Panc1 (cell line): Measurements from ENCODE around the gene TMEM239. TPM values are rescaled to one million over a fixed set of nuclear protein-coding genes. Genes with fewer than 3 reads are reported as not detected.

Source experiments
- ATAC-seq: fragments of 200-7000 bp; cut with Tn5 transposase; 2 replicates; pipeline ENCODE4 v1.9.1; 2020; ENCODE audit warnings: mild to moderate bottlenecking, moderate library complexity
- BruUV-seq: library from RNA; stranded (reverse); fragments of 400-500 nt; replicated peaks from 2 replicates; lab custom pipeline; 2021; lab: Mats Ljungman, UMichigan
- CTCF ChIA-PET: fragments of 300-600 bp; sonication (Branson Sonifier 250); formaldehyde crosslinking; loops from one replicate; lab custom pipeline; 2022; ENCODE audit warnings: antibody characterized with exemption; lab: Charles Lee
- POLR2A ChIA-PET: fragments of 300-600 bp; sonication (Branson Sonifier 250); formaldehyde crosslinking; loops from one replicate; lab custom pipeline; 2022; ENCODE audit warnings: antibody characterized with exemption; lab: Charles Lee
- DNase-seq: peaks from one replicate; pipeline ENCODE4 v3.0.0-alpha.2; 2010; ENCODE audit warnings: low read depth, low spot score
- H3K27ac ChIP-seq: 2 replicates; pipeline ENCODE4 v1.5.1; 2011; ENCODE audit warnings: mild to moderate bottlenecking, low read length, inconsistent platforms
- H3K27me3 ChIP-seq: fragments of 200-500 bp; sonication (Bioruptor generic); 2 replicates; pipeline ENCODE4 v1.6.0; 2014; ENCODE audit warnings: low read length, inconsistent platforms; ENCODE audit not compliant: control insufficient read depth, insufficient read depth
- H3K36me3 ChIP-seq: fragments of 200-500 bp; sonication (Bioruptor generic); 2 replicates; pipeline ENCODE4 v1.5.1; 2014; ENCODE audit warnings: inconsistent platforms, mild to moderate bottlenecking, low read length, moderate library complexity; ENCODE audit not compliant: control insufficient read depth, insufficient read depth
- H3K4me1 ChIP-seq: 2 replicates; pipeline ENCODE4 v1.5.1; 2011; ENCODE audit warnings: inconsistent platforms, mild to moderate bottlenecking, low read length, moderate library complexity; ENCODE audit not compliant: control insufficient read depth, insufficient read depth
- H3K4me3 ChIP-seq, 2 experiments: 2 replicates each; pipeline ENCODE4 v1.5.1; 2011 to 2012; ENCODE audit warnings: low read depth in 2 of 2, low read length in 2 of 2, mild to moderate bottlenecking in 2 of 2, inconsistent platforms in 1 of 2, moderate library complexity in 1 of 2
- H3K9me3 ChIP-seq: fragments of 200-500 bp; sonication (Bioruptor generic); 2 replicates; pipeline ENCODE4 v1.5.1; 2014; ENCODE audit warnings: low read depth, mild to moderate bottlenecking, inconsistent platforms, low read length, moderate library complexity; ENCODE audit not compliant: control insufficient read depth, insufficient read depth
- POLR2AphosphoS5 ChIP-seq: IDR thresholded peaks from 2 replicates; pipeline ENCODE4 v1.6.1; 2012; ENCODE audit warnings: mild to moderate bottlenecking, low read depth, low read length, moderate library complexity
- REST ChIP-seq, 2 experiments: IDR thresholded peaks; 2 replicates each; pipeline ENCODE4 v1.6.1; 2011 to 2012; ENCODE audit warnings: low read depth in 2 of 2, control low read depth in 1 of 2, low read length in 1 of 2, mild to moderate bottlenecking in 1 of 2, moderate library complexity in 1 of 2; ENCODE audit not compliant: insufficient read depth in 1 of 2
- SIN3A ChIP-seq: IDR thresholded peaks from 2 replicates; pipeline ENCODE4 v1.6.1; 2012; ENCODE audit warnings: low read depth, mild to moderate bottlenecking, low read length, moderate library complexity, borderline replicate concordance; ENCODE audit not compliant: insufficient read depth
- TCF7L2 ChIP-seq: IDR thresholded peaks from 2 replicates; pipeline ENCODE4 v1.6.1; 2011; ENCODE audit warnings: mild to moderate bottlenecking, low read depth, low read length, inconsistent platforms
- in situ Hi-C: cut with HindIII; loops from 2 replicates; pipeline ENCODE4 v1.10.0; 2016; ENCODE audit warnings: low sequenced_read_pairs, low pct_unique_long_range_greater_than_20kb
- intact Hi-C: fragments of 100-400 bp; cut with micrococcal nuclease; formaldehyde crosslinking; loops from one replicate; pipeline ENCODE4 v1.10.0; 2022; ENCODE audit not compliant: unreplicated experiment
- total RNA-seq: library from RNA; stranded (reverse); gene quantifications from one replicate; pipeline ENCODE4 v1.2.1, GENCODE V29; 2021; ENCODE audit not compliant: unreplicated experiment
- TF ChIP-seq, protein P1 (sequence below): fragments of 450-650 bp; IDR thresholded peaks from 2 replicates; pipeline ENCODE4 v1.5.1; 2017; ENCODE audit warnings: mild to moderate bottlenecking

The TMEM239 gene
- total RNA-seq, 1 experiment from 2014 or later, result not detected

DNA sequence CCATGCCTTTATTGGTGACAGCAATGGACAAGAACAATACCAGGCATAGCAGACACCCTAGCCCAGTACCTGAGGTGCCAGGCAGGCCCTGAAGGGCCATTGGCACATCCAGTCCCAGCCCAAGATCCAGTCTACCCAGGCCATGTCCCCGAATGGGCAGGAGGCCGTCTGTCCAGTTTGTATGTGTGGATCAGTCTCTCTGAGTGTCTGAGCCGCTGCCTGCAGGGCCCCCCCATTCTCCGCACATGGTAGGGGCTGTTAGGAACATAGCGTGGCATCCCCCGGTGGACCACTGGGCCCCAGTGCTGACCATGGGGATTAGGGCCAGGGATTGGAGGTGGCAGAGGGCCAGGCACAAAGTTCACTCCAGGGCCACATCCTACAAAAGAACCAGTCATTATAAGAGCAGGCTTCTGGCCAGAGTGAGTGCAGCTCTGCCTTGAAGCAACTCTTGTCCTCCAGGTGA is 19.2 kb downstream of the TMEM239 start:
- CTCF ChIA-PET, result no interaction called here

GRCh38 chr20:2836035-2836434 is 19.9 kb downstream of the TMEM239 start:
- TF ChIP-seq TCF7L2 (no peak), POLR2AphosphoS5 (0 out of 2 replicates have a peak, but pooled peaks have one; percentile 18)
- DNase-seq (no peak), ATAC-seq (no peak)
- no peak overlapping the region for H3K27ac ChIP-seq
- H3K9me3 ChIP-seq, result no peaks in the 10 kb centered on the region
- no TSS peak for BruUV-seq
- in situ Hi-C loops (no loop called here), intact Hi-C loops (no loop called here)
- H3K27me3 ChIP-seq, result no peaks in the 10 kb centered on the region
- no peak overlapping the region for H3K4me3 ChIP-seq
- no peaks in the 10 kb centered on the region for H3K4me1 ChIP-seq
- ChIA-PET CTCF (no interaction called here), POLR2A (no interaction called here)
- no peaks in the 10 kb centered on the region for H3K36me3 ChIP-seq

More for the DNA sequence above, 19.2 kb downstream of the TMEM239 start:
- Histone ChIP-seq H3K9me3 (no peaks in the 10 kb centered on the region), H3K4me1 (no peaks in the 10 kb centered on the region), H3K4me3 (no peak overlapping the region), H3K27ac (no peak overlapping the region), H3K36me3 (no peaks in the 10 kb centered on the region), H3K27me3 (no peaks in the 10 kb centered on the region)
- TF ChIP-seq TCF7L2, result no peak
- TF ChIP-seq POLR2AphosphoS5, result no peak
- TF ChIP-seq, protein P1, sequence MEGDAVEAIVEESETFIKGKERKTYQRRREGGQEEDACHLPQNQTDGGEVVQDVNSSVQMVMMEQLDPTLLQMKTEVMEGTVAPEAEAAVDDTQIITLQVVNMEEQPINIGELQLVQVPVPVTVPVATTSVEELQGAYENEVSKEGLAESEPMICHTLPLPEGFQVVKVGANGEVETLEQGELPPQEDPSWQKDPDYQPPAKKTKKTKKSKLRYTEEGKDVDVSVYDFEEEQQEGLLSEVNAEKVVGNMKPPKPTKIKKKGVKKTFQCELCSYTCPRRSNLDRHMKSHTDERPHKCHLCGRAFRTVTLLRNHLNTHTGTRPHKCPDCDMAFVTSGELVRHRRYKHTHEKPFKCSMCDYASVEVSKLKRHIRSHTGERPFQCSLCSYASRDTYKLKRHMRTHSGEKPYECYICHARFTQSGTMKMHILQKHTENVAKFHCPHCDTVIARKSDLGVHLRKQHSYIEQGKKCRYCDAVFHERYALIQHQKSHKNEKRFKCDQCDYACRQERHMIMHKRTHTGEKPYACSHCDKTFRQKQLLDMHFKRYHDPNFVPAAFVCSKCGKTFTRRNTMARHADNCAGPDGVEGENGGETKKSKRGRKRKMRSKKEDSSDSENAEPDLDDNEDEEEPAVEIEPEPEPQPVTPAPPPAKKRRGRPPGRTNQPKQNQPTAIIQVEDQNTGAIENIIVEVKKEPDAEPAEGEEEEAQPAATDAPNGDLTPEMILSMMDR, result no peak
- TF ChIP-seq SIN3A, result no peak
- TF ChIP-seq REST (IDR thresholded peaks at IDR 0.05; ENCODE audit: insufficient read depth in 1 of 2, low read depth in 2 of 2, low read length in 1 of 2), result no peak
- no TSS peak for BruUV-seq
- DNase-seq, result no peak
- intact Hi-C loops, result no loop called here
- ATAC-seq, result no peak
- in situ Hi-C loops, result no loop called here
- POLR2A ChIA-PET, result no interaction called here

- DNase-seq (no peak), ATAC-seq (no peak)
- ChIA-PET POLR2A (no interaction called here), CTCF (no interaction called here)
- Histone ChIP-seq H3K4me3 (no peak overlapping the region), H3K9me3 (no peaks in the 10 kb centered on the region), H3K27me3 (no peaks in the 10 kb centered on the region), H3K27ac (no peak overlapping the region), H3K36me3 (no peaks in the 10 kb centered on the region), H3K4me1 (no peaks in the 10 kb centered on the region)
- TF ChIP-seq SIN3A (no peak), TCF7L2 (no peak), POLR2AphosphoS5 (no peak), REST (IDR thresholded peaks at IDR 0.05; ENCODE audit: insufficient read depth in 1 of 2, low read depth in 2 of 2, low read length in 1 of 2) (no peak)
- TF ChIP-seq, protein P1, result no peak
- BruUV-seq, result no TSS peak
- intact Hi-C loops, result no loop called here
- in situ Hi-C loops, result no loop called here
Observed at GRCh38 chr20:2837221-2837960, 21.2 kb downstream of the TMEM239 start.
